ENCODE measurements around the gene PRDX3.

DNA sequence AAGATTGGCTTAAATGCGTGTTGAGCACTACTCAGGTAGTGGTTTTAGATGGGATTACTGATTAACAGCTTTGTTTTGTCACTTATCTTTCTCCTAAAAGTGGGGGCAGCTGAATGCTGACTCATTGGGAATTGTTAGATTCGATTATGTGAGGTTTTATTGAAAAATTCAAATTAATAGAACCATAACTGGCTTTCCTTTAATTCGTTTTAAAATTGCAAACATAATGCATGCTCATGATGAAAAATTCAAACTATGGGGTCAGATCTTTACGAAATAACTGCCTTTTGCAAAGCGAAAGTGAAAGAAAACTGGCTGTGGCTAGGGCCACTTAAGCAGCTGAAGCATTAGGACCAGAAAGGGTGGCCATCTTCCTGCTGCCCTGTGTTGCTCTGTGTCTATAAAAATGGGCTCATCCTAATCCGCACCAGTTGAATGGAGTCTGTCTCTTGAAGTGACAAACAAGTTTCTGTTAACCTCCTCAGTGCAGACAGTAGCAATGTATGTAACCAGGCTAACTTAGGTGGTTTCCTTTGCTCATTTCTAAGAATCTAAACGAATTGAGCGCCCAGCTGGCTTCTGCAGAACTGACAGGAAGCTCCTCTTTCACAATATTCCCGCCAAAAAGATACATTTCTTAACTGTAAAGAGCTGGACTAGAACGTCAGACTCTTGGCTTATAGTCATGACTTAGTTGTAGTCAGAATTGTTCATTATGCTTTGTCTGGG, 46.9 kb downstream of the PRDX3 start:
- no peak for TF ChIP-seq EP300 (IDR thresholded peaks at IDR 0.05)
- no peak for TF ChIP-seq POLR2A (IDR thresholded peaks at IDR 0.05)
- TF ChIP-seq, protein P1, sequence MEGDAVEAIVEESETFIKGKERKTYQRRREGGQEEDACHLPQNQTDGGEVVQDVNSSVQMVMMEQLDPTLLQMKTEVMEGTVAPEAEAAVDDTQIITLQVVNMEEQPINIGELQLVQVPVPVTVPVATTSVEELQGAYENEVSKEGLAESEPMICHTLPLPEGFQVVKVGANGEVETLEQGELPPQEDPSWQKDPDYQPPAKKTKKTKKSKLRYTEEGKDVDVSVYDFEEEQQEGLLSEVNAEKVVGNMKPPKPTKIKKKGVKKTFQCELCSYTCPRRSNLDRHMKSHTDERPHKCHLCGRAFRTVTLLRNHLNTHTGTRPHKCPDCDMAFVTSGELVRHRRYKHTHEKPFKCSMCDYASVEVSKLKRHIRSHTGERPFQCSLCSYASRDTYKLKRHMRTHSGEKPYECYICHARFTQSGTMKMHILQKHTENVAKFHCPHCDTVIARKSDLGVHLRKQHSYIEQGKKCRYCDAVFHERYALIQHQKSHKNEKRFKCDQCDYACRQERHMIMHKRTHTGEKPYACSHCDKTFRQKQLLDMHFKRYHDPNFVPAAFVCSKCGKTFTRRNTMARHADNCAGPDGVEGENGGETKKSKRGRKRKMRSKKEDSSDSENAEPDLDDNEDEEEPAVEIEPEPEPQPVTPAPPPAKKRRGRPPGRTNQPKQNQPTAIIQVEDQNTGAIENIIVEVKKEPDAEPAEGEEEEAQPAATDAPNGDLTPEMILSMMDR (IDR thresholded peaks at IDR 0.05): no peak

All from sigmoid colon (tissue), 4 donors.